NT2/D1 (cell line): ENCODE data around the gene FCN3.

Experiments used
- SUZ12 ChIP-seq: IDR thresholded peaks from 2 replicates; pipeline ENCODE4 v1.6.1; 2011; ENCODE audit not compliant: insufficient read length, insufficient read depth; ENCODE audit errors: extremely low read depth
- YY1 ChIP-seq: IDR thresholded peaks from 2 replicates; pipeline ENCODE4 v1.6.1; 2011; ENCODE audit not compliant: insufficient read length, insufficient read depth

DNA sequence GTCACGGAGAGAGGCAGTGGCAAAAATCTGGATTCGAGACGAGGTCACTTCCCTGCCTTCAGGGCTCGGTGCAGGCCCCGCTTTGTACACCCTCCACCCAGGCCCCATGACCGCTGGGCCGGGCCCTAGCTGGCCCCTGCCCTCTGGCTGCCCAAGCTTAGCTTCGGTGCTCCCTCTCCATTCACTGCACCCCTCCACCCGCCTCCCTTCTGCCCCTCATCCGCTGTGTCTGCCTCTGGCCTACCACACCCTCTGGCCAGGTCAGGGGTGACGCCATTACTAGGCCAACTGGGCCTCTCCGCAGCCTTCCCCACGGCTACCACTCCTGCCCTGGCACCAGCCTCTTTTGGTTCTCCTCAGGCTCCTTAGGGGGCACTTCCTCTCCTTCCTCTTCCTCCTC, 9.0 kb upstream of the FCN3 start:
- TF ChIP-seq SUZ12 (no peak), YY1 (no peak)
